HUDEP-2 (cell line): Measurements from ENCODE around the gene MRPL52.
"Not testable (repeated sequence)": the region's sequence is repeated elsewhere in the genome, so short reads cannot be mapped to it uniquely, and the experiment has no call there.

ENCODE experiments used
- DNase-seq, 76 experiments: peaks; one replicate each; lab custom pipeline; 2025; ENCODE audit not compliant: unreplicated experiment in 76 of 76; lab: John Stamatoyannopoulos, UW

The MRPL52 gene

GRCh38 chr14:22808388-22809209 is 21.1 kb upstream of the MRPL52 start:
- DNase-seq, result no peak

DNA sequence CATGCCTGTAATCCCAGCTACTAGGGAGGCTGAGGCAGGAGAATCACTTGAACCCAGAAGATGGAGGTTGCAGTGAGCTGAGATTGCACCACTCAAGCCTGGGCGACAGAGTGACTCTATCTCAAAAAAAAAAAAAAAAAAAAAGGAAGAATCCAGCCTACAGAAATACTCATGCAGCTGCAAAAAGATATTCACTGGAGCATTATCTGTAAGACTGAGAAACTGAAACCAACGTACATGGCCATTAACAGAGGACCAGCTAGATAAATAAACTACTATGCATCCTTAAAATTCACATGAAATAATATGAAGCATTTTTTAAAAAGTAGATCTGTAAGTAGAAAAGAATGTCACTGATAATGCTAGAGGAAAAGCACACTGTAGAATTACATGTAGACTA is 18.0 kb upstream of the MRPL52 start:
- DNase-seq, result no peak

DNA sequence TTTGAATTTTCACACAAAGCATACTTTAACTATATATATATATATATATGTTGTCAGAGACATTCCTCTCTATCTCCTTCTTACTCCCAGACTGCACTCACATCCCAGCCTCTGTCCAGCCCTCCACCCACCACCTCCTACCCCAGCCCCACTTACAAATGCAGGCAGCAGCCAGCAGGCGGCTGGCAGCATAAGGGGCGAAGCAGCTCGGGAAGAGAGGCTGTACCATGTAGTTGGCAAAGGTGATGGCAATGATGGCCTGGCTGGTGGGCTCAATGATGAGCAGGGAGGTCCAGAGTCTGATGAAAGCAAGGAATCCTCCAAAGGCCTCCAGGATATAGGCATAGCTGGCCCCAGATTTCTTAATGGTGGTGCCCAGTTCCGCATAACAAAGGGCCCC is 16.9 kb upstream of the MRPL52 start:
- DNase-seq, result no peak

- no peak for DNase-seq
Observed at GRCh38 chr14:22813145-22813544, 16.5 kb upstream of the MRPL52 start.

DNA sequence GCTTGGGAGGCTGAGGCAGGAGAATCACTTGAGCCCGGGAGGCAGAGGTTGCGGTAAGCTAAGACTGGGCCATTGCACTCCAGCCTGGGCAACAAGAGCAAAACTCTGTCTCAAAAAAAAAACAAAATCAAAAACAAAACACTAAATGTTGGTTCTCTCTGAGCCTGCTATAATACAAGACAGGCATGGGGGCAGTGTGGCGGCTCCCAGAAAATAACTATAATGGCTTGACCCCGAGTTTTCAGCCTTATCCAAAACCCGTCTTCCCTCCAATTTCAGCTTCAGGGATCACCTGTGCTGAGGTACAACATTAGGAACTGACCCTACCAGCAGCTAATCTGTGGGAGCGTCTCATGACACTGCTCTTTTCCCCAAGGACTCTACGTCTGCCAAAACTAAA is 15.3 kb upstream of the MRPL52 start:
- DNase-seq, result no peak

DNA sequence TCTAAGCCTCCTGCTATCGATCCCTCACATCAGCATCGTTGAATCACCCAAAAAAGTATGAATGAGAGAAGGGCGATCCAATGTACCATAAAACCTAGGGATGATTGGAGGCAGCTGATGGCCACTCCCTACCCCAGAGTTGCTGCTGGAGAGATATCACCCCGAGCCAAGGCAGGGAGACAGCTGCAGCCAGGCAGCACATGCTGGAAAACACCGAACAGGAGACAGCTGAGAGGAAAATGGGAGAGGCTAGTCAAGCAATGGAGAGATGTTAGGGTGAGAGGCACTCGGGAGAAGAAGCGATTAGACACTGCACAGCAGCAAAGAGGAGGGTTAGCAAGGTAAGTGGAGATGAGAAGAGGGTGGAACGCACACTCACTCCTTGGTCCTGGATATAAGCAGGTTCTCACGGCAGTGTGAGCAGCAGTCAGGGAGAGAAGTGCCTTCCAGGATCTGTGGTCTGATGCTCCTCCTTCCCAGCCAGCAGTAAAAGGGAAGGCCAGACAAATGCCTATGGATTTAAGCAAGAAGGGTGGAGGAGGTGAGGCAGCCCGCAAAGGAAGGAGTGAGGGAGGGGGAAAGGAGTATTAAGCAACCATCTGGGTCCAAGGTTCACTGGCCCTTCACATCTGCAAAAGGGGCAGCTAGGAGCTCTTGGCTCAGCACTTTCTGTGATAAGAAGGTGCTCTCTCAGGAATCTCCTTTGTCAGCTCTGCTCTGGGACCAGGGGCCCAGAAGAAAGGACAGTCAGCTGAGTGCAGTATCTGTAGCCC is 14.6 kb upstream of the MRPL52 start, which contains the start of gene SLC7A7:
SLC7A7 (minus strand) TSS at position 495 of the 773 bp plus-strand sequence. CDS start 2,037 bp downstream, outside the sequence.
- no peak for DNase-seq

DNA sequence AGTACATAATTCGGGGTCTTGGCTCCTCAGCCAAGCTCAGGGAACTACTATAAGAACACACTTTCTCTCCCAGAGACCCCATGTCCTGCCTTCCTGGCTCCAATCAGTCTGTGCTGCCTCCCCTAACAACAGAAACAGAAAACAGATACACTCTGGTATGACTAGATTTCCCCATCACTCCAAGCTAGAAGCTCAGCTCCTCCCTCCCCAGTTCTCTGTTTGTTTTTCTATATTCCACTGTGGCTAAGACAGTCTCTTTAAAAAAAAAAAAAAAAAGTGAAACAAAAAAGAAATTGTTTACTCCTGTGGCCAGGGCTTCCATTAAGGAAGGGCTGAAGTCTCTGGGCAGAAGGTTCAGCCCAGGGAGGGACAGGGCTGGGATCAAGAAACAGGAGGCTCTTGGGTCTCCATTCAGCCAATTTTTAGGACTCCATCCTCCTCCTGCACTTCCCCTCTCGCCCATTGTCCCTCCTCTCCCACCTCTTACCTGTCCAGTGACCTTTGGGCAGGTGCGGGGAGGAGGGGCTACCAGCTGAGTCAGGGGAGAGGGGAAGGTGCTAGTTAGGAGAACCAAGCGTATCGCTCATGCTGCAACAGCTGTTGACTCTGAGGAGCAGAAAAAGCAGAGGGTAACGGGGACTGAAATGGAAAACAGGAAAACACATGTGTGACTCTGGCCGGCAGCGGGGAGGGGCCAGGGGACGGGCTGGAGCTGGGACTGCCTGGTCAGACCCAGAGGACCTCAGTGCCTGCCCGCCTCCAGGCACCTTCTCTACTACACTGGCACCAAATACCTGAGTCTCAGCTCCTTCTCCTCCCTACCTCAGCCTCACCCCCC is 10.3 kb upstream of the MRPL52 start:
- DNase-seq, result no peak

DNA sequence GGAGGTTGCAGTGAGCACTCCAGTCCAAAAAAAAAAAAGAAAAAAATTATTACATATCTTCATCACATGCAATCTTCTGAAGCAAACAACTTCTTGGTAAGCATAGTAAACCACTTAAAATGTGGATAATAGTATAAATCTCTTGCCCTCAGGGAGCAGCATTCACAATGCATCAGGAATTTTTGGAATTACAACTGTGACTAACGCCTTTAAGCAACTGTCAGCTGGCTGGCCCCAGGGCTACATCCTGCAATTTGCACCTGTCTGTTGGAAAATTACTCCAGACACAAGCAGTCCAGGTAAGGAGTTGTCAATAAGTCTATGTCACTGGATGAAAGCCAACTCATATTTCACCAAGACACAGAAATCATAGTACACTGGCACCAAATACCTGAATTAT is 9.0 kb upstream of the MRPL52 start:
- no peak for DNase-seq

GRCh38 chr14:22821193-22822015 is 8.3 kb upstream of the MRPL52 start:
- no peak for DNase-seq

- no peak for DNase-seq
Observed at GRCh38 chr14:22822016-22822570, 7.6 kb upstream of the MRPL52 start.

GRCh38 chr14:22822571-22823098 is 7.1 kb upstream of the MRPL52 start:
- DNase-seq, result peak in 57 of 76 experiments; percentile 4 to 55 (median 32)

GRCh38 chr14:22824711-22825359 is 4.9 kb upstream of the MRPL52 start:
- DNase-seq, result peak in 10 of 76 experiments; percentile 2 to 38 (median 16)

- DNase-seq, result not testable (repeated sequence)
Observed at GRCh38 chr14:22829076-22829660, 519 bp upstream of the MRPL52 start.

- peak in 3 of 76 experiments; percentile 20 to 33 (median 20) for DNase-seq
Observed at GRCh38 chr14:22830443-22831010, 840 bp downstream of the MRPL52 start.

DNA sequence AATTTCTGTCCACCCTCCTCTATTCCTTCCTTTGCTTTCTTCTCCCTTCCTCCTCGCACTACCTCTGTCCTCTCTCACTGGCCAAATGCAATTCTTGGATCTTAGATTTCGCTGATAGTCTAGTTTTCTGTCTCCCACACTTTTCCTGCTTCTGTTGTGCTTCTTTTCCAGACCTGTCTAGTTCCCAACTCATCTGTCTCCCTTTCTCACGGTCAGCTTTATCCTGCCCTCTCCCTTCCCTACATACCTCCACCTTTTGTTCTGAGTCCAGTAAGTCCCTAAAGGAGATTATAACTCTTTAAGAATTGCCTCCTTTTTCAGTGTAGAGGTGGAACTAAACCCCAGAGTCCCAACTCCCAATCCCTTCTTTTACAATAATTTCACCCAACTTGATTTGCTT is 5.8 kb downstream of the MRPL52 start:
- no peak for DNase-seq

DNA sequence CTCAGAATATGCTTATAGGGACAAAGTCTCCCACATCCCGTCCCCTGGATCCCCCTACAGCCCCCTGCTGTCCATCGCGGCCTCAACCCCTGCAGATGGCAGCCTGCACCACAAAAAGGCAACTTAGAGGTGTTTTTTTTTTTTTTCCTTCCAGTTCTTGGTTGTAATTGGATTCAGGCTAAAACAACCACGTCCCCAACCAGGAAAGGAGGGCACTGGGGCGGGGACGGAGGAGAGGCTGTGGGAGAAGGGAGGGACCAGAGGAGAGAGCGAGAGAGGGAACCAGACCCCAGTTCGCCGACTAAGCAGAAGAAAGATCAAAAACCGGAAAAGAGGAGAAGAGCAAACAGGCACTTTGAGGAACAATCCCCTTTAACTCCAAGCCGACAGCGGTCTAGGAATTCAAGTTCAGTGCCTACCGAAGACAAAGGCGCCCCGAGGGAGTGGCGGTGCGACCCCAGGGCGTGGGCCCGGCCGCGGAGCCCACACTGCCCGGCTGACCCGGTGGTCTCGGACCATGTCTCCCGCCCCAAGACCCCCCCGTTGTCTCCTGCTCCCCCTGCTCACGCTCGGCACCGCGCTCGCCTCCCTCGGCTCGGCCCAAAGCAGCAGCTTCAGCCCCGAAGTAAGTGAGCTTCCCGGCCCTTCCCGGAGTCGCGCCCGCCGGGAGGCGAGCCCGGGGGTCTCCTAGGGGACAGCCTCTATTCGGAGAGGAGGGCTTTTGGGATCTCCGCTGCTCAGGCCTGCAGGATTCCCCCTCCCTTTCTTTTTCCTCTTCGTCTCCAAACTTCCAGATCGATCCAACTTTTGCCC is 6.8 kb downstream of the MRPL52 start, which contains the start of gene MMP14:
MMP14 (plus strand) TSS at position 285 of the 813 bp plus-strand sequence; CDS start at position 518, 233 bp downstream.
- no peak for DNase-seq

- no peak for DNase-seq
Observed at GRCh38 chr14:22837114-22837749, 7.5 kb downstream of the MRPL52 start.
